Esophagus muscularis mucosa (tissue), 4 donors: ENCODE data around the gene NTM.

ENCODE experiments used
- EP300 ChIP-seq: sonication (generic); formaldehyde crosslinking; IDR thresholded peaks from one replicate; pipeline ENCODE4 v1.6.1; 2017; ENCODE audit warnings: antibody characterized with exemption
- POLR2A ChIP-seq: fragments of 450-650 bp; IDR thresholded peaks from one replicate; pipeline ENCODE4 v1.6.1; 2017; ENCODE audit warnings: antibody characterized with exemption, moderate library complexity, mild to moderate bottlenecking, low read depth
- POLR2AphosphoS5 ChIP-seq, 2 donors: sonication (generic); formaldehyde crosslinking; IDR thresholded peaks; one replicate each; pipeline ENCODE4 v1.6.1; 2017; ENCODE audit warnings: antibody characterized with exemption in 2 of 2
- TF ChIP-seq, protein P1 (sequence below), 3 experiments: fragments of 200-600 bp in 2 of 3; fragments of 450-650 bp in 1 of 3; sonication (generic) in 2 of 3; IDR thresholded peaks; one replicate each; pipeline ENCODE4 v1.5.1; 2017 to 2019; ENCODE audit warnings: antibody characterized with exemption in 3 of 3, mild to moderate bottlenecking in 2 of 3, moderate library complexity in 1 of 3

GRCh38 chr11:132131047-132131446, 760.6 kb downstream of the NTM start:
- TF ChIP-seq POLR2AphosphoS5 (IDR thresholded peaks at IDR 0.05) (no peak), EP300 (no peak), POLR2A (no peak)
- TF ChIP-seq, protein P1, sequence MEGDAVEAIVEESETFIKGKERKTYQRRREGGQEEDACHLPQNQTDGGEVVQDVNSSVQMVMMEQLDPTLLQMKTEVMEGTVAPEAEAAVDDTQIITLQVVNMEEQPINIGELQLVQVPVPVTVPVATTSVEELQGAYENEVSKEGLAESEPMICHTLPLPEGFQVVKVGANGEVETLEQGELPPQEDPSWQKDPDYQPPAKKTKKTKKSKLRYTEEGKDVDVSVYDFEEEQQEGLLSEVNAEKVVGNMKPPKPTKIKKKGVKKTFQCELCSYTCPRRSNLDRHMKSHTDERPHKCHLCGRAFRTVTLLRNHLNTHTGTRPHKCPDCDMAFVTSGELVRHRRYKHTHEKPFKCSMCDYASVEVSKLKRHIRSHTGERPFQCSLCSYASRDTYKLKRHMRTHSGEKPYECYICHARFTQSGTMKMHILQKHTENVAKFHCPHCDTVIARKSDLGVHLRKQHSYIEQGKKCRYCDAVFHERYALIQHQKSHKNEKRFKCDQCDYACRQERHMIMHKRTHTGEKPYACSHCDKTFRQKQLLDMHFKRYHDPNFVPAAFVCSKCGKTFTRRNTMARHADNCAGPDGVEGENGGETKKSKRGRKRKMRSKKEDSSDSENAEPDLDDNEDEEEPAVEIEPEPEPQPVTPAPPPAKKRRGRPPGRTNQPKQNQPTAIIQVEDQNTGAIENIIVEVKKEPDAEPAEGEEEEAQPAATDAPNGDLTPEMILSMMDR (IDR thresholded peaks at IDR 0.05) = no peak
